Amygdala (tissue), 56 donors: ENCODE data around the gene ADM5.
"Not testable (repeated sequence)": the region's sequence is repeated elsewhere in the genome, so short reads cannot be mapped to it uniquely, and the experiment has no call there.

Experiments
- DNase-seq, 56 donors: peaks; one replicate each; lab custom pipeline; 2025; lab: John Stamatoyannopoulos, UW

Gene ADM5

GRCh38 chr19:49692147-49692506 is 2.7 kb downstream of the ADM5 start:
- peak in 23 of 56 donors; percentile 3 to 53 (median 25) for DNase-seq

- DNase-seq, result no peak
These were observed 6.7 kb downstream of the ADM5 start for GRCh38 chr19:49696115-49696514.

- DNase-seq, result no peak
These were observed 7.5 kb downstream of the ADM5 start for GRCh38 chr19:49696865-49697264.

GRCh38 chr19:49699364-49699763 is 10.0 kb downstream of the ADM5 start:
- no peak for DNase-seq

GRCh38 chr19:49700563-49700962 is 11.2 kb downstream of the ADM5 start:
- DNase-seq, result no peak

- DNase-seq, result no peak
These were observed 11.9 kb downstream of the ADM5 start for GRCh38 chr19:49701271-49701786.

GRCh38 chr19:49704888-49705642 is 15.7 kb downstream of the ADM5 start:
- DNase-seq, result no peak

GRCh38 chr19:49705919-49706318 is 16.5 kb downstream of the ADM5 start:
- no peak for DNase-seq

GRCh38 chr19:49710372-49710951 is 21.1 kb downstream of the ADM5 start:
- DNase-seq, result no peak

GRCh38 chr19:49712397-49712859 is 23.0 kb downstream of the ADM5 start:
- peak in 6 of 56 donors; percentile 12 to 27 (median 24) for DNase-seq

- no peak for DNase-seq
These were observed 23.9 kb downstream of the ADM5 start for GRCh38 chr19:49713236-49713845.

- DNase-seq, result no peak
These were observed 26.8 kb downstream of the ADM5 start for GRCh38 chr19:49716154-49716553.

GRCh38 chr19:49718511-49718910 is 29.1 kb downstream of the ADM5 start:
- peak in 1 of 56 donors; percentile 5 for DNase-seq

- DNase-seq, result no peak
These were observed 29.6 kb downstream of the ADM5 start for GRCh38 chr19:49718991-49719390.

GRCh38 chr19:49719420-49719819 is 30.0 kb downstream of the ADM5 start:
- not testable (repeated sequence) for DNase-seq

- DNase-seq, result peak in 4 of 56 donors; percentile 5 to 28 (median 10)
These were observed 38.0 kb downstream of the ADM5 start for GRCh38 chr19:49727217-49728030.

GRCh38 chr19:49730166-49730565 is 40.8 kb downstream of the ADM5 start:
- no peak for DNase-seq

- DNase-seq, result no peak
These were observed 48.9 kb downstream of the ADM5 start for GRCh38 chr19:49738268-49738667.

GRCh38 chr19:49739098-49739497 is 49.7 kb downstream of the ADM5 start:
- no peak for DNase-seq

GRCh38 chr19:49739933-49740332 is 50.5 kb downstream of the ADM5 start:
- no peak for DNase-seq
